WTC11 (cell line): Measurements from ENCODE around the gene DESI2. TPM values are rescaled to one million over a fixed set of nuclear protein-coding genes. Genes with fewer than 3 reads are reported as not detected.

ENCODE experiments used
- ATAC-seq: fragments of 200-7000 bp; cut with Tn5 transposase; 2 replicates; pipeline ENCODE4 v1.10.0; 2021; ENCODE audit warnings: mild to moderate bottlenecking, moderate library complexity
- CTCF ChIA-PET: fragments of 300-600 bp; sonication (Branson Sonifier 250); formaldehyde crosslinking; loops from one replicate; lab custom pipeline; 2021; ENCODE audit warnings: antibody characterized with exemption; lab: Charles Lee
- POLR2A ChIA-PET: fragments of 350-600 bp; sonication (Branson Sonifier 250); formaldehyde crosslinking; loops from one replicate; lab custom pipeline; 2021; ENCODE audit warnings: antibody characterized with exemption; lab: Charles Lee
- DNase-seq: peaks from one replicate; pipeline ENCODE4 v3.0.0; 2021; ENCODE audit warnings: low spot score
- H3K27ac Mint-ChIP-seq: 2 replicates; pipeline ENCODE4 v1.8.0; 2021; ENCODE audit warnings: mixed read lengths
- H3K27me3 Mint-ChIP-seq: 2 replicates; pipeline ENCODE4 v1.8.0; 2021; ENCODE audit warnings: low read depth, mild to moderate bottlenecking, moderate library complexity, mixed read lengths
- H3K36me3 Mint-ChIP-seq: 2 replicates; pipeline ENCODE4 v1.8.0; 2021; ENCODE audit warnings: mixed read lengths
- H3K4me1 Mint-ChIP-seq: 2 replicates; pipeline ENCODE4 v1.8.0; 2022; ENCODE audit warnings: mixed read lengths
- H3K4me3 Mint-ChIP-seq: 2 replicates; pipeline ENCODE4 v1.8.0; 2021; ENCODE audit warnings: mild to moderate bottlenecking, moderate library complexity, mixed read lengths
- H3K9me3 Mint-ChIP-seq: 2 replicates; pipeline ENCODE4 v1.8.0; 2021; ENCODE audit warnings: mixed read lengths
- AFF4 ChIP-seq: sonication (generic); formaldehyde crosslinking; IDR thresholded peaks from 2 replicates; pipeline ENCODE4 v1.8.1; 2023; ENCODE audit warnings: mild to moderate bottlenecking, missing genetic modification reagents, borderline replicate concordance
- ATF1 ChIP-seq: sonication (generic); formaldehyde crosslinking; IDR thresholded peaks from 2 replicates; pipeline ENCODE4 v1.8.1; 2023; ENCODE audit warnings: mild to moderate bottlenecking, moderate library complexity, missing genetic modification reagents
- CTCF ChIP-seq: fragments of 200-600 bp; IDR thresholded peaks from 2 replicates; pipeline ENCODE4 v1.8.0; 2022; ENCODE audit warnings: antibody characterized with exemption
- GRHL2 ChIP-seq: fragments of 250-450 bp; sonication (Bioruptor Pico); IDR thresholded peaks from 2 replicates; pipeline ENCODE4 v1.8.0; 2022; ENCODE audit warnings: mild to moderate bottlenecking, moderate library complexity; ENCODE audit not compliant: insufficient replicate concordance, severe bottlenecking
- MAX ChIP-seq: sonication (generic); formaldehyde crosslinking; IDR thresholded peaks from 2 replicates; pipeline ENCODE4 v1.8.0; 2022; ENCODE audit warnings: mild to moderate bottlenecking, missing genetic modification reagents
- MLX ChIP-seq: sonication (generic); formaldehyde crosslinking; IDR thresholded peaks from 2 replicates; pipeline ENCODE4 v1.8.1; 2023; ENCODE audit warnings: mild to moderate bottlenecking, missing genetic modification reagents, moderate library complexity
- NR3C1 ChIP-seq: sonication (generic); formaldehyde crosslinking; conservative IDR thresholded peaks from 2 replicates; pipeline ENCODE4 v1.8.1; 2023; ENCODE audit warnings: low read depth, mild to moderate bottlenecking, missing genetic modification reagents
- PRDM15 ChIP-seq: sonication (generic); formaldehyde crosslinking; IDR thresholded peaks from 2 replicates; pipeline ENCODE4 v1.8.0; 2022; ENCODE audit warnings: missing genetic modification reagents
- ZBTB43 ChIP-seq: sonication (generic); formaldehyde crosslinking; IDR thresholded peaks from 2 replicates; pipeline ENCODE4 v1.8.1; 2023; ENCODE audit warnings: mild to moderate bottlenecking, missing genetic modification reagents
- ZNF121 ChIP-seq: sonication (generic); formaldehyde crosslinking; IDR thresholded peaks from 2 replicates; pipeline ENCODE4 v1.8.0; 2023; ENCODE audit warnings: missing genetic modification reagents
- ZNF423 ChIP-seq: fragments of 250-450 bp; sonication (Bioruptor Pico); IDR thresholded peaks from 2 replicates; pipeline ENCODE4 v2.1.2; 2022; ENCODE audit warnings: mild to moderate bottlenecking, moderate library complexity
- ZNF532 ChIP-seq: fragments of 250-450 bp; sonication (Bioruptor Pico); IDR thresholded peaks from 2 replicates; pipeline ENCODE4 v1.9.0; 2021; ENCODE audit warnings: mild to moderate bottlenecking, borderline replicate concordance
- ZSCAN18 ChIP-seq: fragments of 250-450 bp; sonication (Bioruptor Pico); IDR thresholded peaks from 2 replicates; pipeline ENCODE4 v2.1.2; 2022; ENCODE audit warnings: mild to moderate bottlenecking, moderate library complexity
- total RNA-seq: library from RNA; stranded (reverse); gene quantifications from 3 replicates; pipeline ENCODE4 v1.2.3, GENCODE V29; 2021

Gene DESI2
- total RNA-seq, 1 experiment from 2014 or later: 108 TPM

GRCh38 chr1:244605835-244606370 lies 47.0 kb upstream of the DESI2 start:
- Mint-ChIP-seq H3K36me3 (no peaks in the 10 kb centered on the region), H3K9me3 (peaks cover 8% of the 10 kb centered on the region; the same call in 1 of the 2 replicates), H3K27ac (no peak overlapping the region), H3K4me1 (peaks cover 5% of the 10 kb centered on the region), H3K4me3 (no peak overlapping the region), H3K27me3 (no peaks in the 10 kb centered on the region)
- TF ChIP-seq ZBTB43 (CRISPR knock-in tag) (no peak), ATF1 (CRISPR knock-in tag) (no peak), GRHL2 (CRISPR knock-in tag) (no peak), MAX (CRISPR knock-in tag) (no peak), NR3C1 (no peak), ZNF121 (CRISPR knock-in tag) (no peak), AFF4 (CRISPR knock-in tag) (no peak), PRDM15 (no peak), ZSCAN18 (CRISPR knock-in tag) (no peak), ZNF423 (no peak)
- CTCF ChIA-PET: interaction anchor here (2.8 kb wide), 1 partner anchor 196 kb away, joined by 23 read pairs; no protein-coding TSS in a partner anchor
- DNase-seq (no peak), ATAC-seq (no peak)
- POLR2A ChIA-PET: no interaction called here

GRCh38 chr1:244614113-244614836 lies 38.7 kb upstream of the DESI2 start:
- POLR2A ChIA-PET: no interaction called here
- Mint-ChIP-seq H3K4me1 (peaks cover 17% of the 10 kb centered on the region), H3K9me3 (peaks cover 5% of the 10 kb centered on the region), H3K27ac (no peak overlapping the region; the same call in 1 of the 2 replicates), H3K36me3 (peaks cover 3% of the 10 kb centered on the region; the same call in 1 of the 2 replicates), H3K27me3 (no peaks in the 10 kb centered on the region), H3K4me3 (no peak overlapping the region)
- CTCF ChIA-PET: interaction anchor here (1.0 kb wide), 2 partner anchors 11 to 182 kb away, joined by 3 to 4 read pairs; no protein-coding TSS in a partner anchor
- no peak for DNase-seq
- ATAC-seq: peak; percentile 36
- TF ChIP-seq CTCF (no peak), ZNF532 (CRISPR knock-in tag) (no peak), MLX (CRISPR knock-in tag) (no peak)
